IMR-90 (cell line): ENCODE data around the gene NHLRC3. TPM values are rescaled to one million over a fixed set of nuclear protein-coding genes. Genes with fewer than 3 reads are reported as not detected.
A peak's percentile ranks its signal among the peaks of the same experiment; 100 is the strongest.

ENCODE experiments used
- ATAC-seq: fragments of 200-7000 bp; cut with Tn5 transposase; 2 replicates; pipeline ENCODE4 v1.9.1; 2020; ENCODE audit warnings: low read depth, mild to moderate bottlenecking, moderate library complexity
- BruUV-seq: library from RNA; stranded (reverse); fragments of 400-500 nt; replicated peaks from 2 replicates; lab custom pipeline; 2021; lab: Mats Ljungman, UMichigan
- CTCF ChIA-PET: fragments of 300-600 bp; formaldehyde crosslinking; extraction: SDS; loops from one replicate; lab custom pipeline; 2021; ENCODE audit warnings: antibody characterized with exemption; lab: Yijun Ruan, JAX
- POLR2A ChIA-PET: fragments of 300-600 bp; sonication (Branson Sonifier 250); formaldehyde crosslinking; loops from one replicate; lab custom pipeline; 2022; ENCODE audit warnings: antibody characterized with exemption; ENCODE audit not compliant: unreplicated experiment; lab: Charles Lee
- DNase-seq: peaks from one replicate; pipeline ENCODE4 v3.0.0; 2013
- H2AFZ ChIP-seq: replicated peaks from 2 replicates; pipeline ENCODE3; 2013; ENCODE audit warnings: low read length, mild to moderate bottlenecking; ENCODE audit not compliant: poor library complexity
- H2AK5ac ChIP-seq: 2 replicates; pipeline ENCODE4 v1.6.1; 2013; ENCODE audit warnings: low read depth, low read length, inconsistent platforms
- H2AK9ac ChIP-seq: replicated peaks from 2 replicates; pipeline ENCODE3; 2013; ENCODE audit warnings: mild to moderate bottlenecking, low read depth, low read length, moderate library complexity; ENCODE audit not compliant: poor library complexity
- H2BK120ac ChIP-seq: 2 replicates; pipeline ENCODE4 v1.6.1; 2013; ENCODE audit warnings: low read depth, low read length, inconsistent platforms
- H2BK15ac ChIP-seq: 3 replicates; pipeline ENCODE4 v1.6.1; 2013; ENCODE audit warnings: low read depth, low read length, inconsistent platforms
- H2BK20ac ChIP-seq: 2 replicates; pipeline ENCODE4 v1.6.1; 2013; ENCODE audit warnings: low read depth, mild to moderate bottlenecking, inconsistent platforms, low read length, moderate library complexity
- H2BK5ac ChIP-seq: 2 replicates; pipeline ENCODE4 v1.6.1; 2013; ENCODE audit warnings: mild to moderate bottlenecking, low read depth, low read length, inconsistent platforms; ENCODE audit not compliant: poor library complexity, severe bottlenecking
- H3K14ac ChIP-seq: replicated peaks from 2 replicates; pipeline ENCODE4 v1.6.1; 2013; ENCODE audit warnings: low read depth, low read length, inconsistent platforms
- H3K18ac ChIP-seq: 2 replicates; pipeline ENCODE4 v1.6.1; 2013; ENCODE audit warnings: low read depth, low read length, control low read depth
- H3K23ac ChIP-seq: 2 replicates; pipeline ENCODE4 v1.6.1; 2013; ENCODE audit warnings: low read depth, low read length, inconsistent platforms
- H3K27ac ChIP-seq: 2 replicates; pipeline ENCODE4 v1.5.1; 2013; ENCODE audit warnings: mild to moderate bottlenecking, control low read depth, low read length; ENCODE audit not compliant: insufficient read depth
- H3K27me3 ChIP-seq: 2 replicates; pipeline ENCODE4 v1.6.1; 2013; ENCODE audit warnings: low read length; ENCODE audit not compliant: control insufficient read depth, insufficient read depth
- H3K36me3 ChIP-seq: 2 replicates; pipeline ENCODE4 v1.6.1; 2013; ENCODE audit warnings: low read length, mixed read lengths; ENCODE audit not compliant: control insufficient read depth, insufficient read depth
- H3K4ac ChIP-seq: 2 replicates; pipeline ENCODE4 v1.6.1; 2013; ENCODE audit warnings: low read depth, low read length, inconsistent platforms
- H3K4me1 ChIP-seq: 2 replicates; pipeline ENCODE4 v1.6.1; 2013; ENCODE audit warnings: low read length, mixed read lengths; ENCODE audit not compliant: control insufficient read depth, insufficient read depth
- H3K4me2 ChIP-seq: 2 replicates; pipeline ENCODE4 v1.6.1; 2013; ENCODE audit warnings: low read depth, mild to moderate bottlenecking, control low read depth, low read length, moderate library complexity
- H3K4me3 ChIP-seq: 2 replicates; pipeline ENCODE4 v1.5.1; 2013; ENCODE audit warnings: low read depth, mild to moderate bottlenecking, control low read depth, low read length, moderate library complexity; ENCODE audit not compliant: insufficient read depth
- H3K56ac ChIP-seq: 2 replicates; pipeline ENCODE4 v1.6.1; 2013; ENCODE audit warnings: low read length, inconsistent platforms; ENCODE audit not compliant: insufficient read depth; ENCODE audit errors: extremely low read depth
- H3K79me1 ChIP-seq, 2 experiments: 2 replicates each; pipeline ENCODE4 v1.6.1; 2013; ENCODE audit warnings: low read length in 2 of 2, inconsistent platforms in 1 of 2, low read depth in 1 of 2
- H3K9ac ChIP-seq: 2 replicates; pipeline ENCODE4 v1.6.1; 2013; ENCODE audit warnings: low read depth, low read length, control low read depth
- H3K9me1 ChIP-seq: 2 replicates; pipeline ENCODE4 v1.6.1; 2013; ENCODE audit warnings: low read length, inconsistent platforms; ENCODE audit not compliant: insufficient read depth
- H3K9me3 ChIP-seq: 2 replicates; pipeline ENCODE4 v1.6.1; 2013; ENCODE audit warnings: low read length; ENCODE audit not compliant: control insufficient read depth, insufficient read depth
- H4K20me1 ChIP-seq: 2 replicates; pipeline ENCODE4 v1.6.1; 2013; ENCODE audit warnings: low read length, inconsistent platforms; ENCODE audit not compliant: insufficient read depth
- H4K5ac ChIP-seq: 2 replicates; pipeline ENCODE4 v1.6.1; 2013; ENCODE audit warnings: mild to moderate bottlenecking, low read depth, low read length, control low read depth
- H4K8ac ChIP-seq, 2 experiments: 2 replicates each; pipeline ENCODE4 v1.6.1; 2013; ENCODE audit warnings: low read depth in 2 of 2, low read length in 2 of 2, control low read depth in 1 of 2, inconsistent platforms in 1 of 2
- H4K91ac ChIP-seq: 2 replicates; pipeline ENCODE4 v1.6.1; 2013; ENCODE audit warnings: low read depth, low read length, inconsistent platforms; ENCODE audit not compliant: insufficient read depth
- CEBPB ChIP-seq: IDR thresholded peaks from 2 replicates; pipeline ENCODE4 v1.6.1; 2012; ENCODE audit warnings: low read depth, low read length, improper control_type of control experiment
- MAFK ChIP-seq: IDR thresholded peaks from 2 replicates; pipeline ENCODE4 v1.6.1; 2012; ENCODE audit warnings: low read depth, low read length, improper control_type of control experiment
- WGBS, 2 experiments: methylation state at CpG; one replicate each; pipeline versions ENCODE4 v1.1.5 to v1.1.7; 2013; ENCODE audit warnings: missing lambda C conversion rate in 2 of 2; ENCODE audit not compliant: insufficient read length in 1 of 2; ENCODE audit errors: extremely low coverage in 2 of 2; 5-methylcytosine and 5-hydroxymethylcytosine counted together
- dilution Hi-C: fragments of 300-500 bp; cut with HindIII; formaldehyde crosslinking; loops from one replicate; pipeline ENCODE4 v1.14.3; 2018; ENCODE audit warnings: low sequenced_read_pairs; ENCODE audit not compliant: unreplicated experiment
- in situ Hi-C: fragments of 300-500 bp; cut with MboI; formaldehyde crosslinking; loops from 3 replicates; pipeline ENCODE4 v1.14.3; 2019; ENCODE audit warnings: low sequenced_read_pairs, inconsistent platforms, mixed read lengths
- intact Hi-C: fragments of 100-400 bp; cut with micrococcal nuclease; formaldehyde crosslinking; loops from 2 replicates; pipeline ENCODE4 v1.10.0; 2022
- polyA plus RNA-seq, 3 experiments: library from polyadenylated mRNA; depleted of rRNA; stranded (reverse); fragments of >200 nt; gene quantifications; 2 replicates each; pipeline ENCODE4 v1.2.3, GENCODE V29; 2012; ENCODE audit warnings: low replicate concordance in 1 of 3
- total RNA-seq: library from RNA; depleted of rRNA; stranded (reverse); fragments of >200 nt; gene quantifications from 2 replicates; pipeline ENCODE4 v1.2.3, GENCODE V29; 2012

The NHLRC3 gene
- total and polyA plus RNA-seq, 2 of the 4 experiments (the other 2 are of a cell fraction) = 3.0 to 4.2 TPM

DNA sequence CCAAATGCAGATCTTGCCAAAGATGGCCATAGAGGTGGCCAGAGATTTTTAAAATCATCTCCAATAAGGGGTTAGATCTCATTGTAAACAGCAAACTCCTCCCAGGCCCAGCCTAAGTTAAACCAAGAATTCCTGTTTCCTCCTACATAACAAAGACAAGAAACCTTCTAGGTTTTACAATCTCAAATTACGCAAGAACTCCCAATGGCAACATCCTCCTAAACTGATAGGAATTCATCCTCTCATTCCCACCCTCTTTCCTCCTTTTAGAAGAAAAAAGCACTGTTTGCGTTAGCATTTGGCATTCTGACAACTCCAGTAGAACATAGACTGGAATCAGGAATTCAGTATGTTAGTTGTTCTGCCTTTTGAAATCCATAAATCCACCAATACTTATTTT lies 14.9 kb upstream of the NHLRC3 start:
- H3K14ac ChIP-seq = no peak overlapping the region
- DNase-seq (peak; percentile 69), ATAC-seq (peak; percentile 66)
- dilution Hi-C loops = no loop called here
- in situ Hi-C loops = no loop called here
- no peak overlapping the region for H4K91ac ChIP-seq
- no peak overlapping the region for H4K5ac ChIP-seq
- no TSS peak for BruUV-seq
- no peaks in the 10 kb centered on the region for H4K20me1 ChIP-seq
- peak overlapping the region; percentile 50; the same call in 1 of the 2 replicates for H3K4me2 ChIP-seq
- no peak overlapping the region for H3K9ac ChIP-seq
- CTCF ChIA-PET = interaction anchor here (1.1 kb wide), 1 partner anchor 10 kb away, joined by 6 read pairs; no protein-coding TSS in a partner anchor
- peaks cover 4% of the 10 kb centered on the region for H3K4me1 ChIP-seq
- TF ChIP-seq CEBPB = peak; percentile 91
- TF ChIP-seq MAFK = no peak
- H3K23ac ChIP-seq = no peak overlapping the region
- H3K36me3 ChIP-seq = peaks cover 12% of the 10 kb centered on the region
- H2BK5ac ChIP-seq = peak overlapping the region; percentile 62
- H2AK9ac ChIP-seq = no peak overlapping the region
- POLR2A ChIA-PET = no interaction called here
- no peak overlapping the region for H3K4me3 ChIP-seq
- no peak overlapping the region for H3K56ac ChIP-seq
- H2BK15ac ChIP-seq = no peak overlapping the region
- no peak overlapping the region for H2BK20ac ChIP-seq
- no peaks in the 10 kb centered on the region for H3K9me3 ChIP-seq
- no peak overlapping the region for H2AK5ac ChIP-seq
- H3K79me1 ChIP-seq = peaks cover 0 to 5% of the 10 kb centered on the region in 2 experiments; a peak in 3 of 4 replicates
- no peaks in the 10 kb centered on the region for H3K27me3 ChIP-seq
- H2BK120ac ChIP-seq = no peak overlapping the region
- H3K9me1 ChIP-seq = no peaks in the 10 kb centered on the region; the same call in 1 of the 2 replicates
- no peak overlapping the region for H3K27ac ChIP-seq
- intact Hi-C loops = no loop called here
- H4K8ac ChIP-seq = no peak overlapping the region
- no CpG with 5 or more reads among the region's 2 CpGs for WGBS, 2 experiments
- no peak overlapping the region for H3K4ac ChIP-seq
- H2AFZ ChIP-seq = no peak overlapping the region
- H3K18ac ChIP-seq = no peak overlapping the region
